HepG2 (cell line): ENCODE data around the gene TM4SF5. TPM values are rescaled to one million over a fixed set of nuclear protein-coding genes. Genes with fewer than 3 reads are reported as not detected.
A peak's percentile ranks its signal among the peaks of the same experiment; 100 is the strongest.

Source experiments
- ATAC-seq: fragments of 200-7000 bp; cut with Tn5 transposase; 3 replicates; pipeline ENCODE4 v1.9.1; 2020; ENCODE audit warnings: mild to moderate bottlenecking, moderate library complexity
- BruUV-seq: library from RNA; stranded (reverse); fragments of 400-500 nt; replicated peaks from 2 replicates; lab custom pipeline; 2021; lab: Mats Ljungman, UMichigan
- CTCF ChIA-PET: fragments of 300-600 bp; formaldehyde crosslinking; extraction: SDS; loops from one replicate; lab custom pipeline; 2021; ENCODE audit warnings: low total read pairs, inconsistent platforms, low intra/inter-chr PET ratio; lab: Yijun Ruan, JAX
- POLR2A ChIA-PET: fragments of 350-600 bp; sonication (Branson Sonifier 250); formaldehyde crosslinking; loops from one replicate; lab custom pipeline; 2020; ENCODE audit warnings: antibody characterized with exemption, inconsistent platforms; lab: Yijun Ruan, JAX
- DNase-seq: peaks from one replicate; pipeline ENCODE4 v3.0.0-alpha.2; 2015; ENCODE audit warnings: low spot score
- FAIRE-seq: peaks from 3 replicates; lab custom pipeline; 2011; peaks lifted over from hg19 to GRCh38; lab: Jason Lieb, UNC
- H2AFZ ChIP-seq: one replicate; pipeline ENCODE4 v1.6.1; 2011; ENCODE audit warnings: low read length, inconsistent platforms
- H3K27ac ChIP-seq: fragments of 300-600 bp; 3 replicates; pipeline ENCODE4 v1.8.0; 2011; ENCODE audit warnings: mixed run types, mild to moderate bottlenecking, mixed read lengths, low read length, inconsistent platforms; ENCODE audit not compliant: insufficient read depth; ENCODE audit errors: extremely low read length
- H3K27me3 ChIP-seq, 2 experiments: fragments of 200-600 bp in 1 of 2; 2 replicates in 1 of 2; 3 replicates in 1 of 2; pipeline versions ENCODE4 v1.6.0 to v1.8.0; 2011; ENCODE audit warnings: low read length in 2 of 2, mild to moderate bottlenecking in 2 of 2, moderate library complexity in 2 of 2, inconsistent platforms in 1 of 2; ENCODE audit not compliant: insufficient read depth in 2 of 2, control insufficient read depth in 1 of 2
- H3K36me3 ChIP-seq, 2 experiments: fragments of 200-600 bp in 1 of 2; replicated peaks in 1 of 2; 2 replicates in 1 of 2; 3 replicates in 1 of 2; pipeline versions ENCODE4 v1.5.1 to v1.8.0; 2011; ENCODE audit warnings: low read length in 2 of 2, inconsistent platforms in 1 of 2; ENCODE audit not compliant: insufficient read depth in 2 of 2, control insufficient read depth in 1 of 2
- H3K4me1 ChIP-seq: 2 replicates; pipeline ENCODE4 v1.5.1; 2012; ENCODE audit warnings: low read length, inconsistent platforms; ENCODE audit not compliant: insufficient read depth
- H3K4me2 ChIP-seq: 2 replicates; pipeline ENCODE4 v1.6.0; 2011; ENCODE audit warnings: low read depth, low read length, inconsistent platforms
- H3K4me3 ChIP-seq, 3 experiments: fragments of 200-600 bp in 1 of 3; sonication (generic), shearing (Covaris generic) in 1 of 3; replicated peaks in 1 of 3; 2 replicates each; pipeline ENCODE4 v1.5.1; 2011 to 2016; ENCODE audit warnings: low read length in 3 of 3, inconsistent platforms in 2 of 3, low read depth in 2 of 3, mild to moderate bottlenecking in 2 of 3, control low read depth in 1 of 3, mixed read lengths in 1 of 3; ENCODE audit not compliant: insufficient read depth in 1 of 3
- H3K79me2 ChIP-seq: one replicate; pipeline ENCODE4 v1.6.1; 2011; ENCODE audit warnings: low read length, inconsistent platforms; ENCODE audit not compliant: insufficient read depth
- H3K9ac ChIP-seq: 2 replicates; pipeline ENCODE4 v1.6.0; 2011; ENCODE audit warnings: mild to moderate bottlenecking, low read depth, low read length, inconsistent platforms; ENCODE audit not compliant: insufficient read depth
- H3K9me3 ChIP-seq: 2 replicates; pipeline ENCODE4 v1.5.1; 2012; ENCODE audit warnings: mild to moderate bottlenecking, low read length
- H4K20me1 ChIP-seq: 2 replicates; pipeline ENCODE4 v1.6.0; 2011; ENCODE audit warnings: inconsistent platforms, mild to moderate bottlenecking, low read length, moderate library complexity; ENCODE audit not compliant: insufficient read depth
- FLYWCH1 ChIP-seq: sonication (generic); formaldehyde crosslinking; IDR thresholded peaks from 2 replicates; pipeline ENCODE4 v1.8.1; 2023; ENCODE audit warnings: mild to moderate bottlenecking, missing genetic modification reagents
- ISX ChIP-seq: sonication (generic); formaldehyde crosslinking; conservative IDR thresholded peaks from 2 replicates; pipeline ENCODE4 v1.5.0; 2020; ENCODE audit warnings: missing genetic modification reagents
- MED13 ChIP-seq: sonication (generic); formaldehyde crosslinking; IDR thresholded peaks from 2 replicates; pipeline ENCODE4 v1.5.0; 2020; ENCODE audit warnings: missing genetic modification reagents
- PHF5A ChIP-seq: IDR thresholded peaks from one replicate; pipeline ENCODE4 v1.6.1; 2018; ENCODE audit warnings: low read depth, missing genetic modification reagents; ENCODE audit not compliant: unreplicated experiment
- POLR2A ChIP-seq, 2 experiments: IDR thresholded peaks; 2 replicates each; pipeline ENCODE4 v1.6.1; 2011; ENCODE audit warnings: low read depth in 2 of 2, low read length in 2 of 2, mild to moderate bottlenecking in 1 of 2, moderate library complexity in 1 of 2; ENCODE audit not compliant: insufficient read depth in 1 of 2
- POLR2G ChIP-seq: fragments of 200-400 bp; formaldehyde crosslinking; IDR thresholded peaks from 2 replicates; pipeline ENCODE4 v1.6.1; 2018; ENCODE audit warnings: mild to moderate bottlenecking, low read depth, low read length, moderate library complexity
- RORA ChIP-seq: sonication (generic); formaldehyde crosslinking; IDR thresholded peaks from 2 replicates; pipeline ENCODE4 v1.5.0; 2020; ENCODE audit warnings: mild to moderate bottlenecking, missing genetic modification reagents, moderate library complexity
- SNAPC4 ChIP-seq: sonication (generic); formaldehyde crosslinking; IDR thresholded peaks from 2 replicates; pipeline ENCODE4 v1.4.0; 2020; ENCODE audit warnings: mild to moderate bottlenecking, missing genetic modification reagents
- TFDP1 ChIP-seq: IDR thresholded peaks from 2 replicates; pipeline ENCODE4 v1.6.1; 2016; ENCODE audit warnings: missing compliant biosample characterization, missing genetic modification reagents, borderline replicate concordance
- ZNF317 ChIP-seq: sonication (generic); formaldehyde crosslinking; IDR thresholded peaks from 2 replicates; pipeline ENCODE4 v1.5.0; 2020; ENCODE audit warnings: mild to moderate bottlenecking, missing genetic modification reagents
- ZNF510 ChIP-seq: sonication (generic); formaldehyde crosslinking; IDR thresholded peaks from 2 replicates; pipeline ENCODE4 v1.4.0; 2020; ENCODE audit warnings: low read depth, mild to moderate bottlenecking, missing genetic modification reagents
- ZNF800 ChIP-seq: sonication (generic); formaldehyde crosslinking; IDR thresholded peaks from 2 replicates; pipeline ENCODE4 v1.4.0; 2020; ENCODE audit warnings: missing genetic modification reagents
- ZNF839 ChIP-seq: sonication (generic); formaldehyde crosslinking; IDR thresholded peaks from 2 replicates; pipeline ENCODE4 v1.4.0; 2020; ENCODE audit warnings: missing genetic modification reagents, mild to moderate bottlenecking, borderline replicate concordance
- WGBS: methylation state at CpG from one replicate; pipeline ENCODE4 v1.1.6; 2017; ENCODE audit warnings: low lambda C conversion rate; 5-methylcytosine and 5-hydroxymethylcytosine counted together
- in situ Hi-C: cut with HindIII; loops from 2 replicates; pipeline ENCODE4 v1.10.0; 2017; ENCODE audit warnings: low pct_unique_long_range_greater_than_20kb; ENCODE audit not compliant: extremely low pct_ligation_motif_present
- intact Hi-C: fragments of 100-400 bp; cut with micrococcal nuclease; formaldehyde crosslinking; loops from one replicate; pipeline ENCODE4 v1.10.0; 2022; ENCODE audit not compliant: unreplicated experiment
- polyA plus RNA-seq, 8 experiments: library from polyadenylated mRNA; depleted of rRNA in 3 of 8; stranded (reverse) in 7 of 8; unstranded in 1 of 8; fragments of >200 nt; fragmentation: Illumina TruSeq in 4 of 8; extraction: Trizol in 4 of 8; gene quantifications; 2 replicates each; pipeline versions ENCODE4 v1.2.1 to v1.2.3, GENCODE V29; 2011 to 2016; ENCODE audit warnings: low read depth in 4 of 8, missing spikeins in 1 of 8, mixed read lengths in 1 of 8; ENCODE audit not compliant: insufficient read depth in 1 of 8
- total RNA-seq, 5 experiments: library from RNA; depleted of rRNA; stranded (reverse); fragments of >200 nt; fragmentation: Illumina TruSeq; extraction: Trizol; gene quantifications; 2 replicates each; pipeline ENCODE4 v1.2.3, GENCODE V29; 2016; ENCODE audit warnings: low read depth in 1 of 5

The TM4SF5 gene
- total and polyA plus RNA-seq, 2 of the 13 experiments (the other 11 are each of a cell fraction or from before 2014, with no cell fraction given), result 30.1 to 126 TPM

- no peak for TF ChIP-seq ZNF839 (CRISPR knock-in tag)
Observed at GRCh38 chr17:4788807-4789700, 17.4 kb downstream of the TM4SF5 start, which contains the start of gene GLTPD2 (continued).

GRCh38 chr17:4789701-4789950, 17.9 kb downstream of the TM4SF5 start:
- Histone ChIP-seq H3K4me2 (peak overlapping the region; percentile 96), H4K20me1 (no peaks in the 10 kb centered on the region), H3K27ac (peak overlapping the region; percentile 96), H3K79me2 (peaks cover 15% of the 10 kb centered on the region), H3K4me1 (peaks cover 28% of the 10 kb centered on the region), H3K36me3 (peaks cover 0 to 1% of the 10 kb centered on the region in 2 experiments; a peak in 3 of 5 replicates), H3K27me3 (no peaks in the 10 kb centered on the region; a peak in 1 of 5 replicates), H3K4me3 (peak overlapping the region; percentile 89 to 94 (median 91)), H2AFZ (no peak overlapping the region), H3K9me3 (no peaks in the 10 kb centered on the region), H3K9ac (peak overlapping the region; percentile 97)
- WGBS, result 0% methylated on average over 5 of the region's 25 CpGs
- in situ Hi-C loops (loop anchor here (10.0 kb wide), 1 partner anchor 55 kb away; the partner anchor contains the start of genes CXCL16, MED11 and ZMYND15), intact Hi-C loops (loop anchor here (2.0 kb wide), 1 partner anchor 31 kb away; no protein-coding TSS in a partner anchor)
- BruUV-seq, result no TSS peak
- ChIA-PET CTCF (interaction anchor here (1.8 to 4.1 kb wide), 4 partner anchors 57 to 99 kb away, joined by 8 to 51 read pairs (median 10); partner anchors contain the start of genes ARRB2 and MED11), POLR2A (interaction anchor here (0.8 to 6.4 kb wide), 23 partner anchors 9 to 150 kb away, joined by 3 to 317 read pairs (median 7); partner anchors contain the start of genes ARRB2, CXCL16, MED11 and MINK1)
- FAIRE-seq (no peak), DNase-seq (no peak), ATAC-seq (no peak)
- TF ChIP-seq ZNF317 (0 out of 2 replicates have a peak, but pooled peaks have one; percentile 55), PHF5A (no peak), ISX (CRISPR knock-in tag) (0 out of 2 replicates have a peak, but pooled peaks have one; percentile 82), POLR2A (IDR thresholded peaks at IDR 0.05; ENCODE audit: insufficient read depth in 1 of 2, low read depth in 2 of 2, low read length in 2 of 2) (0 out of 4 replicates have a peak, but pooled peaks of 1 of the 2 experiments have one; percentile 56), TFDP1 (CRISPR knock-in tag) (no peak), ZNF800 (peak; percentile 82; the same call in 1 of the 2 replicates), RORA (CRISPR knock-in tag) (no peak), ZNF510 (no peak), POLR2G (peak; percentile 75; the same call in 1 of the 2 replicates), SNAPC4 (0 out of 2 replicates have a peak, but pooled peaks have one; percentile 9), MED13 (CRISPR knock-in tag) (0 out of 2 replicates have a peak, but pooled peaks have one; percentile 78), FLYWCH1 (CRISPR knock-in tag) (no peak)
